ENCODE results near the gene FGD5.

The FGD5 gene

DNA sequence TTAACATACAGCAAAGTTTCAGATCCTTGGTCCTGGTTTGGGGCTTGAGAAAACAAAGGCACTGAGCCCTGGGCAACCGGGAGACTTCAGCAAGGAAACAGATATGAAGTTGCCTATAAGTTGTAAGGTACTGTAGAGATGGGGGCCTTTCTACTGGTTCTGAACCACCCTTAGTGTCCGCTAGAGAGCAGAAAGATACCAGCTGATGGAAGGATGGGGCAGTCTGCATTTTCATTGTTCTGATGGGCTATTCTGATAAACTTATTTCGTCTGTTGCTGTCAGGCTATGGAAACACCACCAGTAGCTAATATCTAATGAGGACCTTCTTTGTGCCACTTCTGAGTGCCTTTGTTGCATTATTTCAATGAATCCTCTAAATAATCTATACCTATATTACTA, 38.7 kb downstream of the FGD5 start:
- DNase-seq, result no peak

DNA sequence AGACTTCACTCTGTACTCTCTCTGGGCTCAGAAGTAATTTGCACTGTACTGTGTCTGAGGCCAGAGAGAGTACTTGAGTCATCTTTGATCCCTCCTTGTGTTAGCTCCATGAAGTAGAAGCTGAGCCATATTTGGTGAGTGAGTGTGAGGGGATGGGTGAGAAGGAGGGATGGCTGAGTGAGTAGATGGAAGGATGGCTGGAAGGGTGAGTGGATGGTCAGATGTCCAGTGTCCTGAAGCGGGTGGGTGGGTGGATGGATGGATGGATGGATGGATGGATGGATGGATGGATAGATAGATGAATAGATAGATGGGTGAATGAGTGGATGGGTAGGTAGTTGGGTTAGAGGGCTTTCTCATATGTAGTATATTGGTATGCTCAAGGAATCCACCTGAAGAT, 39.3 kb downstream of the FGD5 start:
- no peak for DNase-seq

- no peak for DNase-seq
These were observed 41.1 kb downstream of the FGD5 start for GRCh38 chr3:14859880-14860279.

DNA sequence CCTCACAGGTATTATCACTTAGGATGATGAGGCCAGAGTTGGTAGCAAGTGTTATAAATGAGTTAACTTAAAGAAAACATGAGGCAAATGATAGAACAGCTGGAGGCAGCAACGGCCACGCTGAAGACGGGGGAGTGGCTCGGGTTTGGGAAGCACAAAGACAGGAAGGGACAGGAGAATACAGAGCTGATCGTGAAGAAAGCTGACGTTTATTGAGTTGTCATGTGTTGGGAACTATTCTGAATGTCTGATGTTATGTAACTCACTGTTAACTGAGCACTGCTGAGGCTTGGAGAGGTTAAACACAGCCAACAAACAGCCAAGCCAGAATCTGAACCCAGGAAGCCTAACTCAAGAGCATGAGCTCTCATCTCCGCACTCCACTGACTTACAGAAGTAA, 42.3 kb downstream of the FGD5 start:
- DNase-seq, result no peak

DNA sequence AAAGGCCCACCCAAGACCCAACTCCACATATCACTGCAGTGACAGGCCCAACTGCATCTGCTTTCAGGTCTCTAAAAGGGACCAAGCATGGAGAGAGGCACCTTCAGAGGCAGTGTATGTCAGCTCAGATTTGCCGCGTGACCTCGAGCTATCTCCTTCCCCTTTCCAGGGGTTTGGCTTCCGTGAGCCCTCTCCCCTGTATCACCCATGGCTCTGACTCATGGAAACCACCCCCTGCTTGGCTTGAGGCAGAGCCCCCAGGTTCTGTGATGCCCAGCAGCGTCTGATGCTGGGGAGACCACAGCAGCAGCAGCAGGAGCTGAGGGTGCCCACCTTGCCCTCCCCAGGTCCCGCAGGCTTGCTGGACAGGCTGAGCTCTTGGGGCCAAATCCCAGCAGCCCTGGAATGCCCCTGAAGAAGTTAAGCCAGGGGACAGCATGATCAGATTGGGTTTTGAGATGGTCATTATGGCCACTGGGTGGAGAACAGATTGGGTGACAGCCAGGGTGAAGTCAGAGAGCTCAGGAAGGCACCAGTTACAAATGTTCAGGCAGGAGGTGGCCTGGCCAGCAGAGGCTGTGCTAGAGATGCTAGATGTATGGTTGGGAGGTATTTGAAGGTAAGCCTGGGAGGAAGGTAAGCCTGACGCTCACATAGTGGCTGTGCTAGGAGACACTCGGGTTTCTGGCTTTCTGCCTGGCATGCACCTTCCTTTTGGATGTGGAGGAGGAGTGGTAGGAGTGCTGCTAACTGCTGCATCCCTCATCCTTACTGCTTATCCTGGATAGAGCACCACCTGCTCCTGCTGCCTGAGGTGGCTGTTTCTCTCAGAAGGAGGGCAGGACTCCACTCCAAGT, 42.9 kb downstream of the FGD5 start:
- DNase-seq, result no peak

DNA sequence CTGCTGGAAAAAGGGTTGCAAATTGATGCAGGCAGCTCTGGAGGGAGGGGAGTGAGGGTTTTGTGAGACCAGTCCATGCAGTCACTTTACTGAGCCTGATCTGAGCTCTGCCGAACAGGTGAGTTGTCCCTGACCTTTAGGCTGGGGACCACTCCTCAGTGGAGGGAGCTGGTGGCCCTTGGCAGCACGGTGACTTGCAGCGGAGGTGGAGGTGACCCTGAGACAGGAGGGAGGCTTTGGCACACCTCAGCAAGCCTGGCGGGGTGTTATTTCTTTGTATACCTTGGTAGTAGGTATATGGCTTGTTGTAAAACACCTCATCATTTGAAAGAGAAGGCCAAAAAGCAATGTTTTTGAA, 43.5 kb downstream of the FGD5 start:
- no peak for DNase-seq

GRCh38 chr3:14862661-14863230, 44.0 kb downstream of the FGD5 start:
- DNase-seq, result no peak

- no peak for DNase-seq
These were observed 44.8 kb downstream of the FGD5 start for GRCh38 chr3:14863333-14864100.

DNA sequence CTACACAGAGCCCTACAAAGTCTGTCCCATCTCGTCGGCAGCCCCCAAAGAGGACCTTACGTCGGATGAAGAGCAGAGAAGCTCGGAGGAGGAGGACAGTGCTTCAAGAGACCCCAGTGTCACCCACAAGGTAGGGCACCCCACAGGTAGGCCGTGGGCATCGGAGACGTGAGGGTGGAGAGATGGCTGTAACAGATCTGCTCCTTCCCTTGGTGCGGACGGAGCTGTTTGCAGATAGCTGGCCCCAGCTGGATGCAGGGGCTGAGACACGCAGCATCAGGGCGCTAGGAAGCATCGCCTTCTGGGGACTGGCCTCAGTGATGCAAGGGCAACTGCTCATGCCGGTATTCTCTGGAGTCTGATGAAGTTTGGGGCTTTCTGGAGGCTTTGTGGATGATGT, 45.4 kb downstream of the FGD5 start:
- DNase-seq, result no peak

GRCh38 chr3:14866627-14867026, 47.9 kb downstream of the FGD5 start:
- DNase-seq, result no peak

- DNase-seq, result no peak
These were observed 49.3 kb downstream of the FGD5 start for GRCh38 chr3:14867936-14868570.

DNA sequence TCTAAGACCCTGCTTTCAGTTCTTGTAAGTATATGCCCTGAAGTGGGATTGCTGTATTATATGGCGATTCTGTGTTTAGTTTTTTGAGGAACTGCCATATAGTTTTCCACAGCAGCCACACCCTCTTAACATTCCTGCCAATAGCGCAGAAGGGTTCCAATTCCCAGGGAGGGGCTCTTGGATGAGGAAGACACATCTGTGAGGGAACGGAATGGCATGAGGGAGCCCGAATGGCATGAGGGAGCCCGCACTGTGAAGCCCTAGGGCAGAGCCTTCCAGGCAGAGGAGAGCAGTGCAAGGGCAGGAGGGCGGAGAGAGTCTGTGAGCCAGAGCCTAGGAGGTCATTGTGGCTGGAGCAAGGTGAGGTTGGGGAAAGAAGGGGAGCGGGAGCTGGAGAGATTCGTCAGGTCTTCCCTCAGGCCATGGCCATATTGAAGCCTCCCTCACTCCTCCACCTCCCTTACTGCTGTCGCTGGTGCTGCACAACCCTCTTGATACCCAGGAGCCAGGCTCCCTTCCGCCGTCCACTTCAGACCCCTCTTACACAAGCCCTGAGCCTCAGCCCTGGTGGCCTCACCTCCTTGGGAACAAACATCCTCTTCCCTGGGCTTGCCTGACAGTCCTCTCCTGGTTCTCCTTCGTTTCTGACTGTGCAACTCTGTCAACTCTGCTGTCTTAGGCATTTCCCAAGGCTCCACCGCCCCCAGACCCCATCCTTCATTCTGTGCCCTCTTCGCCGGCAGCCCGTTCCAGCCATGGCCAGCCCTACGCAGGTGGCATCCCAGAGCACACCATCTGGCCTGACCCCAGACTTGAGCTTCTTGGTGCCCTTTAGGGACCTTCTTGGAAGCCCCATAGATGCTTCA, 51.4 kb downstream of the FGD5 start:
- DNase-seq, result no peak

DNA sequence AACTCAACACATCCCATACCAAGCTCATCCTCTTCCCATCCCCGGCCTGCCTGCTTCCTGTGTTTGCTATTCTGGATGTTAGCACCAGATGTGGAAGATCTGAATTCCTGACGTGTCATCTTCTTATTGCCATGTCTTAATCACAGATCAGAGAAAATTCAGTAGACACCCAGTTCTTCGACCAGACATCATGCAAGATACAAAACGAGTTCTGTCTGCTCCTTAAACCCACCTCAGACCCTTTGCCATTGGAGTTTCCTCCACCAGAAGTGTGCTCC, 52.0 kb downstream of the FGD5 start:
- no peak for DNase-seq

GRCh38 chr3:14871456-14872200, 52.9 kb downstream of the FGD5 start:
- DNase-seq, result no peak

GRCh38 chr3:14872706-14873105, 53.9 kb downstream of the FGD5 start:
- no peak for DNase-seq

- no peak for DNase-seq
These were observed 56.0 kb downstream of the FGD5 start for GRCh38 chr3:14874784-14875183.

DNA sequence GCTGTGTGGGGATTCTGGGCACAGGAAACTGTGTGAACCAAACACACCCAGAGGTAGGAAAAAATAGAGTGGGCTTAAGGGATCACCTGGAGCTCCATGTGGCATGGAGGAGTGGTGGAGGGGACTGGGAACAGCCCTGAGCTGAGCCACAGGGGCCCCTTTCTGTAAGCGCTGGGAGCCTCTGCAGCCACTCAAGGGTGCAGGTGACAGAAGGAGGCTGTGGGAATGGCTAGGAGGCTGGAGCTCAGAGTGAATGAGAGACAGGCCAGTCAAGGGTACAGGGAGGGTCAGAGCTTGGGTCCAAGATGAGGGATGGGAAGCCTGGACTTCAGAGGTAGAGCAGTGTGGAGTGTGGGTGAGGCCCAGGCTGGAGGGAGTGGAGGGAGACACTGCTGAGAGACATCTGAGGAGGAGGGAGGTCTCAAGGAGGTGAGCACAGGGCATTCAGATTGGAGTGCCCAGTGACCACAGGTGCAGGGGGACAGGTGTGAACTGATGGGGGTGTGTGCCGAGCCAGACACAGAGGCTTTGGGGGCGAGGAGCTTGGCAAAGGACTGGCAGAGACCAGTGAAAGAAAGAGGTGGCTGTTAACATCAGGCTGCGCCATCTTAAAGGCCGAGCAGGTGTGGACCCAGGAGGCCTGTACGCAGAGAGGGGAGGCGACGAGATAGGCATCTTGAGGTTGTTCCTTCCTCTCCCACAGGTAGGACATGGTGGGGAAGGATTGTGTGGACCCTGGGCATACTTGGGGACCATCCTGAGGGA, 56.8 kb downstream of the FGD5 start:
- no peak for DNase-seq

GRCh38 chr3:14876921-14877333, 58.2 kb downstream of the FGD5 start:
- no peak for DNase-seq

GRCh38 chr3:14877469-14877868, 58.7 kb downstream of the FGD5 start:
- no peak for DNase-seq

DNA sequence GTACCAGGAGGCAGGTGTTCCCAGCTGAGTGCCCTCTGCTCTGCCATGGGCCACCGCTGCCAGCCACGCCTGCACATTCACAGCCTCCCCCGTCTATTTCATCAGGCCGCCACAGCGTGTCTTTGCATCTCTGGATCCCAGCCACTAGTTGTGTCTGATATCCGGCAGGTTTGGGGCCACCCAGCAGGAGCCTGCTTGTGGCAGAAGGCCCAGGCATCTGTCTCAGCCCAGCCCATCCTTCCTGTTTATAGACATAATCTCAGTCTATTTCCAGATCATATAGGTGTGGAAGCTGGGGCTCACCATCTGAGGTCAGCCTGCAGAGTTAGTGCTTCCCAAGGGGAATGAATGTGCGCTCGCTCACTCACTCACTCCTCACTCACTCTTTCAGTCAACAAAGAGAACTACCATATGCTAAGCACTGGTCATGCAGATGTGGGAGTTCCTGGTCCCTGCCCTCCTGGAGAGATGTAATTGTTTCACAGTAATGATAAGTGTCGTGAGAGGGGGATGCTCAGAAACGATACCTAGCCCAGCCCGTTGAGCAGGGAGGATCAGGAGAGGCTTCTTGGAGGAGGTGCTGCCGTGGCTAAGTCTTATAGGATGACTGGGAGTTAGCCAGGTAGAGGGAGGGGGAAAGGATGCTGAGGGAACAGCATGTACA, 60.6 kb downstream of the FGD5 start:
- DNase-seq, result no peak

All from cerebellar nuclear complex (tissue), 1 donor.